Body of pancreas (tissue), 4 donors: ENCODE data around the gene GSTA4.

Experiments used
- POLR2A ChIP-seq, 3 donors: fragments of 450-650 bp; IDR thresholded peaks; one replicate each; pipeline ENCODE4 v1.6.1; 2016; ENCODE audit warnings: antibody characterized with exemption in 3 of 3, mild to moderate bottlenecking in 2 of 3
- TF ChIP-seq, protein P1 (sequence below), 7 experiments: fragments of 450-650 bp in 4 of 7; fragments of 200-600 bp in 3 of 7; sonication (generic) in 3 of 7; IDR thresholded peaks; one replicate each; pipeline ENCODE4 v1.5.1; 2016 to 2019; ENCODE audit warnings: antibody characterized with exemption in 7 of 7

DNA sequence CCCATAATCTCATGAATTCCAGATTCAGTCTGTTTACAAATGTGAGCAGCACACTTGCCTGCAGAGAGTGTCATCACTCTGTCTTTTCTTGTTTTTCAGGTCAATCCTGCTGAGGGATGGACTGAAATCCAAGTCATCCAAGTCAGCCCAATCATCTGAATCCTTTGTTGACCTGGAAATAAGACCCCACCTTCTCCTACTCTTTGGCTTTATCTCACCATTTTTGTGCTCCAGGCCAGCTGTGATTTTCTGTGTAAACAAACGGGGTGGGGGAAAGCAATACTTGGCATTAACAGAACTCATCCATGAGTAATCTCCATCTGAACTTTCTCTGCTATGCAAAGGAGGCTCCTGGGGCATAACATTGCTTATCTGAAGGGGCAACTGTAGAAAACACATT, 16.9 kb upstream of the GSTA4 start:
- no peak for TF ChIP-seq POLR2A (IDR thresholded peaks at IDR 0.05)
- TF ChIP-seq, protein P1, sequence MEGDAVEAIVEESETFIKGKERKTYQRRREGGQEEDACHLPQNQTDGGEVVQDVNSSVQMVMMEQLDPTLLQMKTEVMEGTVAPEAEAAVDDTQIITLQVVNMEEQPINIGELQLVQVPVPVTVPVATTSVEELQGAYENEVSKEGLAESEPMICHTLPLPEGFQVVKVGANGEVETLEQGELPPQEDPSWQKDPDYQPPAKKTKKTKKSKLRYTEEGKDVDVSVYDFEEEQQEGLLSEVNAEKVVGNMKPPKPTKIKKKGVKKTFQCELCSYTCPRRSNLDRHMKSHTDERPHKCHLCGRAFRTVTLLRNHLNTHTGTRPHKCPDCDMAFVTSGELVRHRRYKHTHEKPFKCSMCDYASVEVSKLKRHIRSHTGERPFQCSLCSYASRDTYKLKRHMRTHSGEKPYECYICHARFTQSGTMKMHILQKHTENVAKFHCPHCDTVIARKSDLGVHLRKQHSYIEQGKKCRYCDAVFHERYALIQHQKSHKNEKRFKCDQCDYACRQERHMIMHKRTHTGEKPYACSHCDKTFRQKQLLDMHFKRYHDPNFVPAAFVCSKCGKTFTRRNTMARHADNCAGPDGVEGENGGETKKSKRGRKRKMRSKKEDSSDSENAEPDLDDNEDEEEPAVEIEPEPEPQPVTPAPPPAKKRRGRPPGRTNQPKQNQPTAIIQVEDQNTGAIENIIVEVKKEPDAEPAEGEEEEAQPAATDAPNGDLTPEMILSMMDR (IDR thresholded peaks at IDR 0.05): no peak
